ENCODE measurements around the gene ATP6V1E1. TPM values are rescaled to one million over a fixed set of nuclear protein-coding genes. Genes with fewer than 3 reads are reported as not detected.

Gene ATP6V1E1
- total and polyA plus RNA-seq, 9 of the 15 experiments (the other 6 are each of a cell fraction or from before 2014, with no cell fraction given) = 122 to 249 (median 179) TPM

GRCh38 chr22:17672417-17672991, 44.0 kb upstream of the ATP6V1E1 start (continued):
- TF ChIP-seq MTA1 (IDR thresholded peaks at IDR 0.05; ENCODE audit: borderline replicate concordance) (no peak), ZNF668 (CRISPR knock-in tag; IDR thresholded peaks at IDR 0.05) (no peak), ZNF143 (CRISPR knock-in tag; IDR thresholded peaks at IDR 0.05) (no peak), LEF1 (IDR thresholded peaks at IDR 0.05) (no peak), SMAD2 (IDR thresholded peaks at IDR 0.05; ENCODE audit: low read depth, low read length) (no peak), POLR2A (conservative IDR thresholded peaks at IDR 0.05) (no peak), BRCA1 (IDR thresholded peaks at IDR 0.05) (no peak), BRCA1 (CRISPR knock-in tag; IDR thresholded peaks at IDR 0.05) (no peak), KDM4B (IDR thresholded peaks at IDR 0.05; ENCODE audit: borderline replicate concordance in 2 of 2, low read depth in 1 of 2) (no peak), TAL1 (IDR thresholded peaks at IDR 0.05) (no peak), BRF1 (IDR thresholded peaks at IDR 0.05; ENCODE audit: borderline replicate concordance, extremely low read depth, insufficient read length) (no peak), SLC30A9 (CRISPR knock-in tag; IDR thresholded peaks at IDR 0.05) (no peak), RNF2 (IDR thresholded peaks at IDR 0.05) (no peak), DLX4 (CRISPR knock-in tag; IDR thresholded peaks at IDR 0.05) (no peak), NUFIP1 (IDR thresholded peaks at IDR 0.05; ENCODE audit: partially characterized antibody) (no peak), USF1 (CRISPR knock-in tag; IDR thresholded peaks at IDR 0.05) (no peak), NONO (IDR thresholded peaks at IDR 0.05; ENCODE audit: low read depth in 2 of 2, low read length in 1 of 2) (no peak), WHSC1 (IDR thresholded peaks at IDR 0.05; ENCODE audit: low read length) (no peak), ZNF586 (CRISPR knock-in tag; conservative IDR thresholded peaks at IDR 0.05) (no peak), DMBX1 (CRISPR knock-in tag; IDR thresholded peaks at IDR 0.05; ENCODE audit: borderline replicate concordance) (no peak), SIX5 (IDR thresholded peaks at IDR 0.05; ENCODE audit: borderline replicate concordance in 1 of 2, insufficient read depth in 1 of 2, low read depth in 1 of 2, low read length in 2 of 2) (no peak), LARP7 (IDR thresholded peaks at IDR 0.05) (peak; percentile 81; the same call in 1 of the 2 replicates)
- TF ChIP-seq, protein P1, sequence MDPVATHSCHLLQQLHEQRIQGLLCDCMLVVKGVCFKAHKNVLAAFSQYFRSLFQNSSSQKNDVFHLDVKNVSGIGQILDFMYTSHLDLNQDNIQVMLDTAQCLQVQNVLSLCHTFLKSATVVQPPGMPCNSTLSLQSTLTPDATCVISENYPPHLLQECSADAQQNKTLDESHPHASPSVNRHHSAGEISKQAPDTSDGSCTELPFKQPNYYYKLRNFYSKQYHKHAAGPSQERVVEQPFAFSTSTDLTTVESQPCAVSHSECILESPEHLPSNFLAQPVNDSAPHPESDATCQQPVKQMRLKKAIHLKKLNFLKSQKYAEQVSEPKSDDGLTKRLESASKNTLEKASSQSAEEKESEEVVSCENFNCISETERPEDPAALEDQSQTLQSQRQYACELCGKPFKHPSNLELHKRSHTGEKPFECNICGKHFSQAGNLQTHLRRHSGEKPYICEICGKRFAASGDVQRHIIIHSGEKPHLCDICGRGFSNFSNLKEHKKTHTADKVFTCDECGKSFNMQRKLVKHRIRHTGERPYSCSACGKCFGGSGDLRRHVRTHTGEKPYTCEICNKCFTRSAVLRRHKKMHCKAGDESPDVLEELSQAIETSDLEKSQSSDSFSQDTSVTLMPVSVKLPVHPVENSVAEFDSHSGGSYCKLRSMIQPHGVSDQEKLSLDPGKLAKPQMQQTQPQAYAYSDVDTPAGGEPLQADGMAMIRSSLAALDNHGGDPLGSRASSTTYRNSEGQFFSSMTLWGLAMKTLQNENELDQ (CRISPR knock-in tag; IDR thresholded peaks at IDR 0.05; ENCODE audit: borderline replicate concordance) = no peak
- TF ChIP-seq, protein P2, sequence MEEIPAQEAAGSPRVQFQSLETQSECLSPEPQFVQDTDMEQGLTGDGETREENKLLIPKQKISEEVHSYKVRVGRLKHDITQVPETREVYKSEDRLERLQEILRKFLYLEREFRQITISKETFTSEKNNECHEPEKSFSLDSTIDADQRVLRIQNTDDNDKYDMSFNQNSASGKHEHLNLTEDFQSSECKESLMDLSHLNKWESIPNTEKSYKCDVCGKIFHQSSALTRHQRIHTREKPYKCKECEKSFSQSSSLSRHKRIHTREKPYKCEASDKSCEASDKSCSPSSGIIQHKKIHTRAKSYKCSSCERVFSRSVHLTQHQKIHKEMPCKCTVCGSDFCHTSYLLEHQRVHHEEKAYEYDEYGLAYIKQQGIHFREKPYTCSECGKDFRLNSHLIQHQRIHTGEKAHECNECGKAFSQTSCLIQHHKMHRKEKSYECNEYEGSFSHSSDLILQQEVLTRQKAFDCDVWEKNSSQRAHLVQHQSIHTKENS (CRISPR knock-in tag; IDR thresholded peaks at IDR 0.05) = no peak
- TF ChIP-seq, protein P3, sequence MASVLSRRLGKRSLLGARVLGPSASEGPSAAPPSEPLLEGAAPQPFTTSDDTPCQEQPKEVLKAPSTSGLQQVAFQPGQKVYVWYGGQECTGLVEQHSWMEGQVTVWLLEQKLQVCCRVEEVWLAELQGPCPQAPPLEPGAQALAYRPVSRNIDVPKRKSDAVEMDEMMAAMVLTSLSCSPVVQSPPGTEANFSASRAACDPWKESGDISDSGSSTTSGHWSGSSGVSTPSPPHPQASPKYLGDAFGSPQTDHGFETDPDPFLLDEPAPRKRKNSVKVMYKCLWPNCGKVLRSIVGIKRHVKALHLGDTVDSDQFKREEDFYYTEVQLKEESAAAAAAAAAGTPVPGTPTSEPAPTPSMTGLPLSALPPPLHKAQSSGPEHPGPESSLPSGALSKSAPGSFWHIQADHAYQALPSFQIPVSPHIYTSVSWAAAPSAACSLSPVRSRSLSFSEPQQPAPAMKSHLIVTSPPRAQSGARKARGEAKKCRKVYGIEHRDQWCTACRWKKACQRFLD (CRISPR knock-in tag; IDR thresholded peaks at IDR 0.05) = 0 out of 2 replicates have a peak, but pooled peaks have one; percentile 44
